Lower leg skin (tissue), 3 donors: ENCODE data around the gene PVR.

Source experiments
- POLR2A ChIP-seq, 2 donors: fragments of 450-650 bp; IDR thresholded peaks; one replicate each; pipeline ENCODE4 v1.6.1; 2016 to 2017; ENCODE audit warnings: antibody characterized with exemption in 2 of 2, mild to moderate bottlenecking in 1 of 2, moderate library complexity in 1 of 2
- TF ChIP-seq, protein P1 (sequence below), 3 donors: fragments of 450-650 bp; IDR thresholded peaks; one replicate each; pipeline ENCODE4 v1.5.1; 2016; ENCODE audit warnings: antibody characterized with exemption in 3 of 3, mild to moderate bottlenecking in 3 of 3, moderate library complexity in 2 of 3

DNA sequence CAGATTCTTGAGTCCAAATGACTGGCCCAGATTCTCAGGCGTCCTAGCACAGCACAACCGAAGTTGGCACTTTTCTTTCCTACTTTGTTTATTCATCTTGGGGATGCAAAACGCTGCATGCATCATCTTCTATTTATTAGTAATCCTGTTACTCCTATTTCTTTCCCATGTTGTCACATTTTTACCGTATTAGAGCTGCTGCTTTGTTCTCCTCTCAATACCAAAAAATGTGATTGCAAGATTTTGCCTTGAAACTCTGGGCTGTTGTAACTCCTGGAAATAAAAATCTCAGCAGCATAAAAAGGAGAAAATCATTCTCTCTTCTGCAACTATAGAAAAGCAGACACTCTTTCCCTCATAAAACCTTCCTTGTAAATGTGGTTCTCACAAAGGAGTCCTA, 43.2 kb upstream of the PVR start:
- TF ChIP-seq, protein P1, sequence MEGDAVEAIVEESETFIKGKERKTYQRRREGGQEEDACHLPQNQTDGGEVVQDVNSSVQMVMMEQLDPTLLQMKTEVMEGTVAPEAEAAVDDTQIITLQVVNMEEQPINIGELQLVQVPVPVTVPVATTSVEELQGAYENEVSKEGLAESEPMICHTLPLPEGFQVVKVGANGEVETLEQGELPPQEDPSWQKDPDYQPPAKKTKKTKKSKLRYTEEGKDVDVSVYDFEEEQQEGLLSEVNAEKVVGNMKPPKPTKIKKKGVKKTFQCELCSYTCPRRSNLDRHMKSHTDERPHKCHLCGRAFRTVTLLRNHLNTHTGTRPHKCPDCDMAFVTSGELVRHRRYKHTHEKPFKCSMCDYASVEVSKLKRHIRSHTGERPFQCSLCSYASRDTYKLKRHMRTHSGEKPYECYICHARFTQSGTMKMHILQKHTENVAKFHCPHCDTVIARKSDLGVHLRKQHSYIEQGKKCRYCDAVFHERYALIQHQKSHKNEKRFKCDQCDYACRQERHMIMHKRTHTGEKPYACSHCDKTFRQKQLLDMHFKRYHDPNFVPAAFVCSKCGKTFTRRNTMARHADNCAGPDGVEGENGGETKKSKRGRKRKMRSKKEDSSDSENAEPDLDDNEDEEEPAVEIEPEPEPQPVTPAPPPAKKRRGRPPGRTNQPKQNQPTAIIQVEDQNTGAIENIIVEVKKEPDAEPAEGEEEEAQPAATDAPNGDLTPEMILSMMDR (IDR thresholded peaks at IDR 0.05): no peak
- no peak for TF ChIP-seq POLR2A (IDR thresholded peaks at IDR 0.05)
